Coronary artery (tissue), 2 donors: ENCODE data around the gene RFX3.

Source experiments
- DNase-seq: peaks from one replicate; pipeline ENCODE4 v3.0.0-alpha.2; 2017; ENCODE audit warnings: low spot score
- H3K27ac ChIP-seq, 2 donors: fragments of 200-600 bp; sonication (generic); one replicate each; pipeline ENCODE4 v1.5.1; 2016 to 2019
- H3K4me3 ChIP-seq: fragments of 200-600 bp; sonication (generic); 2 replicates; pipeline ENCODE4 v1.5.1; 2016; ENCODE audit warnings: mild to moderate bottlenecking, moderate library complexity
- TF ChIP-seq, protein P1 (sequence below): fragments of 200-600 bp; sonication (generic); IDR thresholded peaks from one replicate; pipeline ENCODE4 v1.5.1; 2019; ENCODE audit warnings: antibody characterized with exemption

The RFX3 gene

DNA sequence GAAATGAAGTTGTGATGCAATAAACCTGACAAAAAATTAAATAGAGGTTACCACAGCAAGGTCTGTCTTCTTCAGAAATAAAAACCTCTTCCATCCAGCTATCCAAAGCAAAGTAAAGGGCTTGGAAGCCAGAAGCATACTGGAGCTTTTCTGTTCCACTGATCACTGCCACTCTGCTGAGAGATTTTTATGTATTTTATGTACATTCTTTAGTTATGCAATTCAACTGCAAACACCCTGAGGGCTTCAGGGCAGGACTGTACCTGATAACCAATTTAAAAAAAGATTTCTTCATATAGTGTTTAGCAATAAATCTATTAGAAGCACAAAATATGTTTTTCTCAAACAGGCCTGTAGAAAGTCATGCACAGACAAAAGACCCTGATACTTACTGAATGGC is 355.0 kb downstream of the RFX3 start:
- Histone ChIP-seq H3K27ac (no peak overlapping the region), H3K4me3 (no peak overlapping the region)
- no peak for DNase-seq
- TF ChIP-seq, protein P1, sequence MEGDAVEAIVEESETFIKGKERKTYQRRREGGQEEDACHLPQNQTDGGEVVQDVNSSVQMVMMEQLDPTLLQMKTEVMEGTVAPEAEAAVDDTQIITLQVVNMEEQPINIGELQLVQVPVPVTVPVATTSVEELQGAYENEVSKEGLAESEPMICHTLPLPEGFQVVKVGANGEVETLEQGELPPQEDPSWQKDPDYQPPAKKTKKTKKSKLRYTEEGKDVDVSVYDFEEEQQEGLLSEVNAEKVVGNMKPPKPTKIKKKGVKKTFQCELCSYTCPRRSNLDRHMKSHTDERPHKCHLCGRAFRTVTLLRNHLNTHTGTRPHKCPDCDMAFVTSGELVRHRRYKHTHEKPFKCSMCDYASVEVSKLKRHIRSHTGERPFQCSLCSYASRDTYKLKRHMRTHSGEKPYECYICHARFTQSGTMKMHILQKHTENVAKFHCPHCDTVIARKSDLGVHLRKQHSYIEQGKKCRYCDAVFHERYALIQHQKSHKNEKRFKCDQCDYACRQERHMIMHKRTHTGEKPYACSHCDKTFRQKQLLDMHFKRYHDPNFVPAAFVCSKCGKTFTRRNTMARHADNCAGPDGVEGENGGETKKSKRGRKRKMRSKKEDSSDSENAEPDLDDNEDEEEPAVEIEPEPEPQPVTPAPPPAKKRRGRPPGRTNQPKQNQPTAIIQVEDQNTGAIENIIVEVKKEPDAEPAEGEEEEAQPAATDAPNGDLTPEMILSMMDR, result no peak
